IPS-18c (cell line): ENCODE results near the gene CNRIP1.
"Not testable (repeated sequence)": the region's sequence is repeated elsewhere in the genome, so short reads cannot be mapped to it uniquely, and the experiment has no call there.

ENCODE experiments used
- H3K4me3 ChIP-seq: 2 replicates; pipeline ENCODE4 v1.7.0; 2013; ENCODE audit warnings: low read depth, mild to moderate bottlenecking, low read length, moderate library complexity; ENCODE audit not compliant: insufficient read depth
- H3K9me3 ChIP-seq: one replicate; pipeline ENCODE4 v1.6.1; 2013; ENCODE audit warnings: mild to moderate bottlenecking, low read length, moderate library complexity; ENCODE audit not compliant: control insufficient read depth, insufficient read depth

The CNRIP1 gene

GRCh38 chr2:68319398-68320117 is at the start of gene CNRIP1:
CNRIP1 (minus strand) TSS chr2:68319949; CDS start chr2:68319400, 549 bp downstream.
- peak within 1 kb of the TSS; percentile 77 for H3K4me3 ChIP-seq
- H3K9me3 ChIP-seq, result no peaks in the 10 kb centered on the region

- no peak overlapping the region for H3K4me3 ChIP-seq
- H3K9me3 ChIP-seq, result no peaks in the 10 kb centered on the region
Observed at GRCh38 chr2:68369337-68369734, 49.6 kb upstream of the CNRIP1 start.

GRCh38 chr2:68368654-68369336 is 49.0 kb upstream of the CNRIP1 start:
- Histone ChIP-seq H3K9me3 (no peaks in the 10 kb centered on the region), H3K4me3 (no peak overlapping the region)

GRCh38 chr2:68367953-68368653 is 48.4 kb upstream of the CNRIP1 start:
- H3K9me3 ChIP-seq, result no peaks in the 10 kb centered on the region
- no peak overlapping the region for H3K4me3 ChIP-seq

GRCh38 chr2:68366083-68366560 is 46.4 kb upstream of the CNRIP1 start:
- Histone ChIP-seq H3K4me3 (no peak overlapping the region), H3K9me3 (no peaks in the 10 kb centered on the region)

- no peak within 1 kb of the TSS for H3K4me3 ChIP-seq
Observed at GRCh38 chr2:68365087-68365486, 45.3 kb upstream of the CNRIP1 start, which contains the start of gene PLEK. PLEK (plus strand) TSS chr2:68365282; CDS start chr2:68365352, 70 bp downstream.

GRCh38 chr2:68363721-68364120 is 44.0 kb upstream of the CNRIP1 start:
- no peak overlapping the region for H3K4me3 ChIP-seq
- H3K9me3 ChIP-seq, result no peaks in the 10 kb centered on the region

More at GRCh38 chr2:68365087-68365486, 45.3 kb upstream of the CNRIP1 start, which contains the start of gene PLEK:
- no peaks in the 10 kb centered on the region for H3K9me3 ChIP-seq

- Histone ChIP-seq H3K9me3 (no peaks in the 10 kb centered on the region), H3K4me3 (no peak overlapping the region)
Observed at GRCh38 chr2:68362749-68363148, 43.0 kb upstream of the CNRIP1 start.

- no peak overlapping the region for H3K4me3 ChIP-seq
- no peaks in the 10 kb centered on the region for H3K9me3 ChIP-seq
Observed at GRCh38 chr2:68362069-68362468, 42.3 kb upstream of the CNRIP1 start.

- H3K9me3 ChIP-seq, result no peaks in the 10 kb centered on the region
Observed at GRCh38 chr2:68359889-68360288, 40.1 kb upstream of the CNRIP1 start.

GRCh38 chr2:68357605-68358337 is 38.0 kb upstream of the CNRIP1 start:
- H3K9me3 ChIP-seq, result no peaks in the 10 kb centered on the region
- H3K4me3 ChIP-seq, result no peak overlapping the region

More at GRCh38 chr2:68359889-68360288, 40.1 kb upstream of the CNRIP1 start:
- no peak overlapping the region for H3K4me3 ChIP-seq

- Histone ChIP-seq H3K4me3 (no peak overlapping the region), H3K9me3 (no peaks in the 10 kb centered on the region)
Observed at GRCh38 chr2:68356599-68357239, 37.0 kb upstream of the CNRIP1 start.

- Histone ChIP-seq H3K9me3 (no peaks in the 10 kb centered on the region), H3K4me3 (no peak overlapping the region)
Observed at GRCh38 chr2:68352651-68353391, 33.1 kb upstream of the CNRIP1 start.

- Histone ChIP-seq H3K9me3 (no peaks in the 10 kb centered on the region), H3K4me3 (no peak overlapping the region)
Observed at GRCh38 chr2:68351997-68352396, 32.2 kb upstream of the CNRIP1 start.

GRCh38 chr2:68349091-68349490 is 29.3 kb upstream of the CNRIP1 start:
- not testable (repeated sequence) for H3K9me3 ChIP-seq, H3K4me3 ChIP-seq
